Stimulated activated effector memory CD8-positive, alpha-beta T cell treated with anti-CD3 and anti-CD28 coated beads, Interleukin-12 subunit alpha, Interleukin-12 subunit beta, amount 100 ng/mL, for 72 hours (primary cell): Measurements from ENCODE around the gene FTO.
"Not testable (repeated sequence)": the region's sequence is repeated elsewhere in the genome, so short reads cannot be mapped to it uniquely, and the experiment has no call there.

ENCODE experiments used
- ATAC-seq: fragments of 150-1000 bp; cut with Tn5 transposase; 2 replicates; pipeline ENCODE4 v1.10.0; 2021
- DNase-seq, 2 donors: peaks; one replicate each; pipeline ENCODE4 v3.0.0; 2021 to 2022; ENCODE audit warnings: low spot score in 2 of 2
- H3K27ac Mint-ChIP-seq: one replicate; pipeline ENCODE4 v1.8.0; 2022; ENCODE audit warnings: mild to moderate bottlenecking, mixed read lengths
- H3K36me3 Mint-ChIP-seq: one replicate; pipeline ENCODE4 v1.8.0; 2022; ENCODE audit warnings: mild to moderate bottlenecking, mixed read lengths
- H3K4me1 Mint-ChIP-seq: one replicate; pipeline ENCODE4 v1.8.0; 2022; ENCODE audit warnings: mixed read lengths
- H3K4me3 Mint-ChIP-seq: one replicate; pipeline ENCODE4 v1.8.0; 2022; ENCODE audit warnings: mild to moderate bottlenecking, mixed read lengths
- H3K9me3 Mint-ChIP-seq: one replicate; pipeline ENCODE4 v1.8.0; 2022; ENCODE audit warnings: mixed read lengths

Gene FTO

DNA sequence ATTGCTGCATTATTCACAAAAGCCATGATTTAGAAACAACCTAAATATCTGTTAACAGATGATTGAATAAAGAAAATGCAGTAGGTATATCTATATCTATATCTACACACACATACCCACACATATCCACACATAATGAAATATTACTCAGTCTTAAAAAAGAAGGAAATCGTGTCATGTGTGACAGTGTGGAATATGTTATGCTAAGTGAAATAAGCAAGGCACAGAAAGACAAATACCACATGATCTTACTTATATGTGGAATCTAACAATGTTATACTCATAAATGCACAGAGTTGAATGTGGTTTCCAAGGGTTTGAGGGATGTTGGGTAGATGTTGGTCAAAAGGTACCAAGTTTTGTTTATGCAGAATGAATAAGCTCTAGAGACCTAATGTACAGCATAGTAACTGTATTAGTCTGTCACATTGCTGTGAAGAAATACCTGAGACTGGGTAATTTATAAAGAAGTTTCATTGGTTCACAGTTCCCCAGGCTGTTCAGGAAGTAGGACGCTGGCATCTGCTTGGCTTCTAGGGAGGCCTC lies 156.1 kb downstream of the FTO start:
- DNase-seq: no peak
- Mint-ChIP-seq H3K4me1 (peaks cover 3% of the 10 kb centered on the region), H3K9me3 (no peaks in the 10 kb centered on the region), H3K4me3 (no peak overlapping the region), H3K36me3 (peaks cover 6% of the 10 kb centered on the region), H3K27ac (no peak overlapping the region)
- ATAC-seq: peak; percentile 76

DNA sequence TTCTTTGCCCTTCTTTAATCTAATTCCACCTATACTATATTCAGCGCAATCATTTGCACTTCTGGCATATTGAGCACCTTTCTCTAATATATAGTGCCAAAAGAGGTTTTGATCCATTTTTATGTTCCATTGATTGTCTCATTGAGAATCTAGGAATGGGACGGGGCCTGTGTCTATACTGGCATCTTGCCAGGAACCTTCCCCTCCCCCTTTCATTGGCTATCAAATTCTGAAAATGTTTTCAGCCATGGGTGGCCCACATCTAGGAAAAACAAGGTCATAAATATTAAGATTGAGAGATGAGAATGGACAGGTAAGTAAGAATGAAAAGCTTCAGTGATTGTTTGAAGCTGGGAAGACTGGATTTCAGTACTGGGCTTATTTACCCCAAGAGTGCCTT lies 159.9 kb downstream of the FTO start:
- no peak for DNase-seq
- Mint-ChIP-seq H3K4me1 (peaks cover 13% of the 10 kb centered on the region), H3K4me3 (no peak overlapping the region), H3K27ac (peak overlapping the region; percentile 50), H3K9me3 (no peaks in the 10 kb centered on the region), H3K36me3 (peaks cover 6% of the 10 kb centered on the region)
- no peak for ATAC-seq

DNA sequence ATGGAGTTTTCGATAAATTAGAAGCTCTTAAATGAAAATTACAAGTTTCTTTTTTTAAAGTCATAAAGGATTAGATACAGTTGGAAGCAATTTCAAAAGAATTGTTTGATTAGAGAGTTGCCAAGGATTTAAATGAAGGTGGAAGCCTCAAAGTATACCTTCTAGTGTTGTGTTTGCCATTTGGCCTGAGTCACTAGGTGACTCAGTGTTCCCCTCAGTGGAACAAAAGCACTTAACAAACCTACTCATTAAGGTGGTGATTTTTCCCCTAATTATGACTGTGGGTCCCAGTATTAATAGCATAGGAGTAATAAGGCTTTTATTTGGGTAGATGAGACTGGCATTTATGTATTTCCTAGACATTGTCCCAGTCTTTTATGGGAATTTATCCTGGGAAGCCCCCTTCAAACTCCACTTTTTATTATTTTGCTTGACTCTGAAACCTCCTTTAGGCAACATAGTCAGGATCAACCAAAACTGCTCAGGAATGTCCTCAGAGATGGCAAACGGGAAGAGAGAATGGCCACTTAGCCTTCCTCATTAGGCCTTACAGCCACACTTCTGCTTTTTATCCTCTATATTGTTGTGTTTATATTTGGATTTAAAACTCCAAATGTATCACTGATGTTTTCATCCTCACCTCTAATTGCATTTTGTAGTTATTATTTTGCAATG lies 161.0 kb downstream of the FTO start:
- H3K36me3 Mint-ChIP-seq: peaks cover 6% of the 10 kb centered on the region
- peak overlapping the region; percentile 69 for H3K27ac Mint-ChIP-seq

GRCh38 chr16:53865494-53865863 lies 161.5 kb downstream of the FTO start:
- peak; percentile 91 for ATAC-seq

More for the DNA sequence above, 161.0 kb downstream of the FTO start:
- DNase-seq (no peak), ATAC-seq (peak; percentile 85)
- Mint-ChIP-seq H3K9me3 (no peaks in the 10 kb centered on the region), H3K4me1 (peaks cover 13% of the 10 kb centered on the region), H3K4me3 (peak overlapping the region; percentile 7)

GRCh38 chr16:53866520-53866919 lies 162.6 kb downstream of the FTO start:
- H3K36me3 Mint-ChIP-seq: peaks cover 12% of the 10 kb centered on the region
- H3K4me3 Mint-ChIP-seq: no peak overlapping the region
- no peak for ATAC-seq
- H3K4me1 Mint-ChIP-seq: peaks cover 13% of the 10 kb centered on the region
- DNase-seq: no peak
- no peak overlapping the region for H3K27ac Mint-ChIP-seq
- H3K9me3 Mint-ChIP-seq: peaks cover 9% of the 10 kb centered on the region

More at GRCh38 chr16:53865494-53865863, 161.5 kb downstream of the FTO start:
- Mint-ChIP-seq H3K36me3 (peaks cover 8% of the 10 kb centered on the region), H3K9me3 (peaks cover 2% of the 10 kb centered on the region), H3K4me1 (peaks cover 13% of the 10 kb centered on the region), H3K27ac (peak overlapping the region; percentile 69), H3K4me3 (peak overlapping the region; percentile 7)
- no peak for DNase-seq

GRCh38 chr16:53870831-53871230 lies 166.9 kb downstream of the FTO start:
- Mint-ChIP-seq H3K9me3 (peaks cover 9% of the 10 kb centered on the region), H3K4me1 (peaks cover 13% of the 10 kb centered on the region), H3K36me3 (peaks cover 6% of the 10 kb centered on the region), H3K4me3 (no peak overlapping the region), H3K27ac (no peak overlapping the region)
- DNase-seq (no peak), ATAC-seq (no peak)

GRCh38 chr16:53872248-53873221 lies 168.6 kb downstream of the FTO start:
- Mint-ChIP-seq H3K4me1 (peaks cover 11% of the 10 kb centered on the region), H3K36me3 (peaks cover 6% of the 10 kb centered on the region), H3K27ac (no peak overlapping the region), H3K4me3 (no peak overlapping the region), H3K9me3 (peaks cover 9% of the 10 kb centered on the region)
- DNase-seq: no peak
- no peak for ATAC-seq

- Mint-ChIP-seq H3K36me3 (peaks cover 17% of the 10 kb centered on the region), H3K4me3 (no peak overlapping the region), H3K4me1 (peaks cover 11% of the 10 kb centered on the region), H3K9me3 (no peaks in the 10 kb centered on the region), H3K27ac (no peak overlapping the region)
- DNase-seq (no peak), ATAC-seq (no peak)
Measured at GRCh38 chr16:53876811-53877210, 172.9 kb downstream of the FTO start.

DNA sequence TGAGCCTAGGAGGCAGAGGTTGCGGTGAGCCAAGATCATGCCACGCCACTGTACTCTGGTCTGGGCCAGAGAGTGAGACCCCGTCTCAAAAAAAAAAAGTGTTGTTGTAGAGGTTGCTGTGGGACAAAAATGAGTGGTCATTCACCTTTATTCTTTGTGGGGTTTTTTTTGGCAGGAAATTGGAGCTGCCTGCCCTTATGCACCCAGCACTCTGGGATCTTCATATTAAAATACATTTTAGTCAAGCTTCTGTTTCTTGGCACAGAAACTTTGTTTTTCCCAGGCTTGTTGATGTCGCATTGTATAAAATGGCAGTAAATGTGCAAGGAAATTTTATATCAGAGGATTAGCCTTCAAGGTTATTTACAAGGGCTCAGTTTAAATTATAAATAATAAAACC lies 174.3 kb downstream of the FTO start:
- no peak overlapping the region for H3K4me3 Mint-ChIP-seq
- ATAC-seq (no peak), DNase-seq (no peak)
- H3K27ac Mint-ChIP-seq: no peak overlapping the region
- H3K4me1 Mint-ChIP-seq: no peaks in the 10 kb centered on the region
- H3K36me3 Mint-ChIP-seq: peaks cover 17% of the 10 kb centered on the region
- H3K9me3 Mint-ChIP-seq: no peaks in the 10 kb centered on the region

GRCh38 chr16:53881371-53881770 lies 177.4 kb downstream of the FTO start:
- ATAC-seq (no peak), DNase-seq (no peak)
- Mint-ChIP-seq H3K36me3 (peaks cover 22% of the 10 kb centered on the region), H3K4me1 (no peaks in the 10 kb centered on the region), H3K9me3 (no peaks in the 10 kb centered on the region), H3K27ac (no peak overlapping the region), H3K4me3 (no peak overlapping the region)

GRCh38 chr16:53882310-53882709 lies 178.4 kb downstream of the FTO start:
- ATAC-seq: no peak
- no peak overlapping the region for H3K27ac Mint-ChIP-seq
- H3K9me3 Mint-ChIP-seq: no peaks in the 10 kb centered on the region
- H3K4me3 Mint-ChIP-seq: no peak overlapping the region
- no peak for DNase-seq
- H3K4me1 Mint-ChIP-seq: no peaks in the 10 kb centered on the region
- peaks cover 22% of the 10 kb centered on the region for H3K36me3 Mint-ChIP-seq

GRCh38 chr16:53884748-53885147 lies 180.8 kb downstream of the FTO start:
- Mint-ChIP-seq H3K9me3 (no peaks in the 10 kb centered on the region), H3K4me3 (no peak overlapping the region), H3K27ac (peak overlapping the region; percentile 43), H3K36me3 (peaks cover 27% of the 10 kb centered on the region), H3K4me1 (no peaks in the 10 kb centered on the region)
- ATAC-seq (no peak), DNase-seq (no peak)

DNA sequence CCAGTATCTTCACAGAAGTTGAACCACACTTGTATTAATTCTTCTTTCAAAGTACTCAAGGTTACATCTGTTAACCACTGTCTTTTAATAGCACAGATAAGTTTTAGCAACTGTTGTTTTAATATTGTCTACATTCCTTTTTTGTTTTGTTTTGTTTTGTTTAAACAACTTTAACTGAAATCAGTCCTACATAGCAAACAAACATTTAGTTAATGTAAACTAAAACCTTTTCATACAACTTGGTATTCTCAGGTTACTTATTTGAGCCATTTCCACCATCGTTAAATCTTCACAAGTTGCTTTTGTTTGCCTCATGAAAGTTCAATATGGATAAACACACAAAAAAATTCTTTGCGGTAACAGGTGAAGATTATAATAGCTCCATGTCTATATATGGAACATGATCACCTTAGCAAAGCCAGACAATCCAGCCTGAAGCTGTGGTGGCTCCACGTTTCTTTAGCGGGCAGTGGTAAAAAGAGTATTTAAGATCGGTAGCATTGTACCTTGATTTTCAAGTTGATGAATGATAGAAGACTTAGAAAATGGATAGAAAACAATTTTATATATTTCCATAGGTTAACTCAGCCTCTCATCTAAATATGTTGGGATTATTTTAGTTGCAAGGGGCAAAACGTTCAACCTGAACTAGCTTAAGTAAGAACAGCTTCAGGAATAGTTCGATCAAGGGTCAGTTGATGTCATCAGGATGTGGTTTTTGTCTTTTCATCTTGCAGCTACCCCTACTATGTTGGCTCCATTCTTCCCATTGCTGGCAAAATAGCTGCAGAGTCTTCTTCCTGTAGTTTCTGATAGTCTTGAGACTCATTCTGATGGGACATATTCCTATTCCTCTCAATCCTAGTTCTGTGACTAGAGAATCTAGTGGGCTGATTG lies 182.8 kb downstream of the FTO start:
- Mint-ChIP-seq H3K36me3 (peaks cover 18% of the 10 kb centered on the region), H3K9me3 (no peaks in the 10 kb centered on the region), H3K4me3 (no peak overlapping the region), H3K27ac (no peak overlapping the region), H3K4me1 (no peaks in the 10 kb centered on the region)
- peak in 1 of 2 donors; percentile 15 for DNase-seq
- ATAC-seq: no peak

GRCh38 chr16:53888222-53888621 lies 184.3 kb downstream of the FTO start:
- Mint-ChIP-seq H3K9me3 (no peaks in the 10 kb centered on the region), H3K36me3 (peaks cover 24% of the 10 kb centered on the region), H3K27ac (no peak overlapping the region), H3K4me3 (no peak overlapping the region), H3K4me1 (no peaks in the 10 kb centered on the region)
- no peak for ATAC-seq
- no peak for DNase-seq

- H3K27ac Mint-ChIP-seq, ATAC-seq: not testable (repeated sequence)
Measured at GRCh38 chr16:53890877-53891276, 186.9 kb downstream of the FTO start.

More at GRCh38 chr16:53890877-53891276, 186.9 kb downstream of the FTO start:
- not testable (repeated sequence) for H3K4me1 Mint-ChIP-seq, H3K4me3 Mint-ChIP-seq, H3K9me3 Mint-ChIP-seq, DNase-seq
- peaks cover 19% of the 10 kb centered on the region for H3K36me3 Mint-ChIP-seq
